GM23338 (cell line): ENCODE results near the gene SEMA3C. TPM values are rescaled to one million over a fixed set of nuclear protein-coding genes. Genes with fewer than 3 reads are reported as not detected.

Experiments
- ATAC-seq: fragments of 200-7000 bp; cut with Tn5 transposase; 3 replicates; pipeline ENCODE4 v1.9.1; 2020
- DNase-seq: peaks from one replicate; pipeline ENCODE4 v3.0.0-alpha.2; 2015; ENCODE audit warnings: low spot score
- H2AFZ ChIP-seq: fragments of 200-600 bp; sonication (generic); 2 replicates; pipeline ENCODE4 v1.8.0; 2016; ENCODE audit warnings: antibody characterized with exemption, mild to moderate bottlenecking, moderate library complexity
- H3F3A ChIP-seq: fragments of 200-600 bp; sonication (generic); replicated peaks from 2 replicates; pipeline ENCODE4 v1.8.0; 2017; ENCODE audit warnings: antibody characterized with exemption, mixed run types, low read depth
- H3K27ac ChIP-seq: fragments of 200-600 bp; sonication (generic); 2 replicates; pipeline ENCODE4 v1.6.1; 2016; ENCODE audit warnings: low read depth
- H3K27me3 ChIP-seq: fragments of 200-600 bp; sonication (generic); 2 replicates; pipeline ENCODE4 v1.8.0; 2016; ENCODE audit warnings: mild to moderate bottlenecking, mixed run types, moderate library complexity; ENCODE audit not compliant: insufficient read depth
- H3K36me3 ChIP-seq: fragments of 200-600 bp; sonication (generic); 2 replicates; pipeline ENCODE4 v1.8.0; 2016; ENCODE audit warnings: mild to moderate bottlenecking; ENCODE audit not compliant: insufficient read depth
- H3K4me1 ChIP-seq: fragments of 200-600 bp; sonication (generic); 2 replicates; pipeline ENCODE4 v1.8.0; 2016; ENCODE audit warnings: mild to moderate bottlenecking, moderate library complexity; ENCODE audit not compliant: insufficient read depth
- H3K4me2 ChIP-seq: fragments of 200-600 bp; sonication (generic); 2 replicates; pipeline ENCODE4 v1.7.1; 2017; ENCODE audit warnings: mixed run types
- H3K4me3 ChIP-seq: fragments of 200-600 bp; sonication (generic); 2 replicates; pipeline ENCODE4 v1.6.1; 2016; ENCODE audit warnings: mixed run types
- H3K79me2 ChIP-seq: fragments of 200-600 bp; sonication (generic); replicated peaks from 2 replicates; pipeline ENCODE4 v1.8.0; 2017; ENCODE audit warnings: mild to moderate bottlenecking; ENCODE audit not compliant: insufficient read depth
- H3K9me2 ChIP-seq: fragments of 200-600 bp; sonication (generic); 2 replicates; pipeline ENCODE4 v1.8.0; 2017; ENCODE audit not compliant: insufficient read depth
- H4K20me1 ChIP-seq: fragments of 200-600 bp; sonication (generic); replicated peaks from 2 replicates; pipeline ENCODE4 v1.8.0; 2017; ENCODE audit warnings: mild to moderate bottlenecking; ENCODE audit not compliant: insufficient read depth
- H3K27ac Mint-ChIP-seq: 2 replicates; pipeline ENCODE4 v1.8.0; 2020; ENCODE audit warnings: inconsistent platforms, mild to moderate bottlenecking, moderate library complexity, mixed read lengths
- H3K27me3 Mint-ChIP-seq: 3 replicates; pipeline ENCODE4 v1.8.0; 2022; ENCODE audit warnings: low read depth, mild to moderate bottlenecking, moderate library complexity, mixed read lengths, inconsistent platforms; ENCODE audit not compliant: insufficient read depth, poor library complexity
- H3K36me3 Mint-ChIP-seq: 3 replicates; pipeline ENCODE4 v1.8.0; 2021; ENCODE audit warnings: low read depth, mild to moderate bottlenecking, inconsistent platforms, moderate library complexity, mixed read lengths
- H3K4me1 Mint-ChIP-seq: 3 replicates; pipeline ENCODE4 v1.8.0; 2020; ENCODE audit warnings: mild to moderate bottlenecking, inconsistent platforms, mixed read lengths
- H3K4me3 Mint-ChIP-seq: 3 replicates; pipeline ENCODE4 v1.8.0; 2021; ENCODE audit warnings: moderate library complexity, mild to moderate bottlenecking, inconsistent platforms, mixed read lengths
- H3K9me3 Mint-ChIP-seq: 3 replicates; pipeline ENCODE4 v1.8.0; 2020; ENCODE audit warnings: moderate library complexity, mild to moderate bottlenecking, inconsistent platforms, mixed read lengths
- CREB1 ChIP-seq: fragments of 250-450 bp; sonication (Bioruptor Pico); IDR thresholded peaks from 2 replicates; pipeline ENCODE4 v1.5.0; 2020; ENCODE audit warnings: low read depth, mild to moderate bottlenecking, moderate library complexity
- EZH2 ChIP-seq: fragments of 200-600 bp; sonication (generic); IDR thresholded peaks from one replicate; pipeline ENCODE4 v1.8.0; 2017; ENCODE audit warnings: antibody characterized with exemption, mild to moderate bottlenecking, low read depth; ENCODE audit not compliant: unreplicated experiment
- EZH2phosphoT487 ChIP-seq: fragments of 200-600 bp; sonication (generic); IDR thresholded peaks from one replicate; pipeline ENCODE4 v1.8.1; 2018; ENCODE audit warnings: antibody characterized with exemption; ENCODE audit not compliant: unreplicated experiment
- JUNB ChIP-seq: IDR thresholded peaks from one replicate; pipeline ENCODE4 v1.6.1; 2016; ENCODE audit warnings: antibody characterized with exemption; ENCODE audit not compliant: unreplicated experiment
- NANOG ChIP-seq: IDR thresholded peaks from 2 replicates; pipeline ENCODE4 v1.6.1; 2016; ENCODE audit warnings: antibody characterized with exemption, borderline replicate concordance
- POLR2AphosphoS5 ChIP-seq: IDR thresholded peaks from 2 replicates; pipeline ENCODE4 v1.6.1; 2016; ENCODE audit warnings: antibody characterized with exemption, low read depth
- STAT1 ChIP-seq: IDR thresholded peaks from one replicate; pipeline ENCODE4 v1.6.1; 2016; ENCODE audit warnings: antibody characterized with exemption; ENCODE audit not compliant: unreplicated experiment
- ZNF114 ChIP-seq: fragments of 250-450 bp; sonication (Bioruptor Pico); IDR thresholded peaks from 2 replicates; pipeline ENCODE4 v1.5.0; 2020; ENCODE audit warnings: mild to moderate bottlenecking, moderate library complexity
- ZNF331 ChIP-seq: fragments of 250-450 bp; sonication (Bioruptor Pico); IDR thresholded peaks from 2 replicates; pipeline ENCODE4 v1.5.0; 2020; ENCODE audit warnings: low read depth, mild to moderate bottlenecking, moderate library complexity
- polyA plus RNA-seq: library from polyadenylated mRNA; unstranded; fragments of >200 nt; fragmentation: Nextera tagmentation; extraction: Ambion mirVana; gene quantifications from 2 replicates; pipeline ENCODE4 v1.2.1, GENCODE V29; 2016
- total RNA-seq: library from RNA; depleted of rRNA; stranded (reverse); fragments of >200 nt; shearing (Covaris generic); gene quantifications from 2 replicates; pipeline ENCODE4 v1.2.3, GENCODE V29; 2014
- TF ChIP-seq, protein P1 (sequence below): IDR thresholded peaks from 2 replicates; pipeline ENCODE4 v1.6.1; 2016; ENCODE audit warnings: antibody characterized with exemption
- TF ChIP-seq, protein P2 (sequence below), 2 experiments: fragments of 200-600 bp in 1 of 2; sonication (generic) in 1 of 2; conservative IDR thresholded peaks; 2 replicates each; pipeline versions ENCODE4 v1.5.1 to v1.6.1; 2016 to 2017; ENCODE audit warnings: antibody characterized with exemption in 2 of 2, low read depth in 2 of 2, mild to moderate bottlenecking in 2 of 2, moderate library complexity in 1 of 2
- TF ChIP-seq, protein P3 (sequence below): IDR thresholded peaks from one replicate; pipeline ENCODE4 v1.6.1; 2018; ENCODE audit warnings: antibody characterized with exemption; ENCODE audit not compliant: unreplicated experiment
- TF ChIP-seq, protein P4 (sequence below): fragments of 250-450 bp; sonication (Bioruptor Pico); IDR thresholded peaks from 2 replicates; pipeline ENCODE4 v1.5.0; 2020; ENCODE audit warnings: mild to moderate bottlenecking, moderate library complexity

The SEMA3C gene
- total and polyA plus RNA-seq, 2 experiments from 2014 or later: 1.0 to 3.5 TPM

DNA sequence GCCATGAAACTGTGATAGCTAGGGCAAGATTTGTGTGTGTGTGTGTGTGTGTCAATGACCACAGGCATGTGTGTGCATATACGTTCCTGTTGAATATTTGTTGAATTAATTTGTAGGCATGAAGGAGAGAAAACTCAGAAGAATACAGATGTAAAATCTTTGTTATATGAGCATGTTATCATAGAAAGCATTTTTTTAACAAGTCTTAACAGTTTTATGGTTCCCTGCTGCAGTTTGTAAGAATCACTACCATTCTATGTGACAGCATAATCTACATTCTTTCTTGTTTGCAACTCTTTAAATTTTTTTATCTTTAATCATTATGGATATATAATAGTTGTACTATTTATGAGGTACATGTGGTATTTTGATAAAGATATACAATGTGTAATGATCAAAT, 150.1 kb downstream of the SEMA3C start:
- ATAC-seq (no peak), DNase-seq (no peak)
- Histone ChIP-seq H3K9me2 (no peaks in the 10 kb centered on the region), H3F3A (no peaks in the 10 kb centered on the region), H3K27ac (no peak overlapping the region), H3K27me3 (no peaks in the 10 kb centered on the region), H3K79me2 (no peaks in the 10 kb centered on the region), H2AFZ (no peak overlapping the region), H3K4me1 (peaks cover 14% of the 10 kb centered on the region), H3K4me2 (no peak overlapping the region), H4K20me1 (no peaks in the 10 kb centered on the region), H3K36me3 (no peaks in the 10 kb centered on the region), H3K4me3 (no peak overlapping the region)
- Mint-ChIP-seq H3K27ac (no peak overlapping the region), H3K4me1 (peaks cover 39% of the 10 kb centered on the region), H3K4me3 (no peak overlapping the region), H3K9me3 (no peaks in the 10 kb centered on the region; the same call in 2 of the 3 replicates), H3K36me3 (no peaks in the 10 kb centered on the region), H3K27me3 (peaks cover 23% of the 10 kb centered on the region)
- TF ChIP-seq EZH2phosphoT487 (no peak), ZNF114 (CRISPR knock-in tag) (no peak), NANOG (no peak), EZH2 (no peak), POLR2AphosphoS5 (no peak), JUNB (no peak), STAT1 (no peak), CREB1 (no peak), ZNF331 (CRISPR knock-in tag) (no peak)
- TF ChIP-seq, protein P1, sequence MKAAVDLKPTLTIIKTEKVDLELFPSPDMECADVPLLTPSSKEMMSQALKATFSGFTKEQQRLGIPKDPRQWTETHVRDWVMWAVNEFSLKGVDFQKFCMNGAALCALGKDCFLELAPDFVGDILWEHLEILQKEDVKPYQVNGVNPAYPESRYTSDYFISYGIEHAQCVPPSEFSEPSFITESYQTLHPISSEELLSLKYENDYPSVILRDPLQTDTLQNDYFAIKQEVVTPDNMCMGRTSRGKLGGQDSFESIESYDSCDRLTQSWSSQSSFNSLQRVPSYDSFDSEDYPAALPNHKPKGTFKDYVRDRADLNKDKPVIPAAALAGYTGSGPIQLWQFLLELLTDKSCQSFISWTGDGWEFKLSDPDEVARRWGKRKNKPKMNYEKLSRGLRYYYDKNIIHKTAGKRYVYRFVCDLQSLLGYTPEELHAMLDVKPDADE: no peak
- TF ChIP-seq, protein P2, sequence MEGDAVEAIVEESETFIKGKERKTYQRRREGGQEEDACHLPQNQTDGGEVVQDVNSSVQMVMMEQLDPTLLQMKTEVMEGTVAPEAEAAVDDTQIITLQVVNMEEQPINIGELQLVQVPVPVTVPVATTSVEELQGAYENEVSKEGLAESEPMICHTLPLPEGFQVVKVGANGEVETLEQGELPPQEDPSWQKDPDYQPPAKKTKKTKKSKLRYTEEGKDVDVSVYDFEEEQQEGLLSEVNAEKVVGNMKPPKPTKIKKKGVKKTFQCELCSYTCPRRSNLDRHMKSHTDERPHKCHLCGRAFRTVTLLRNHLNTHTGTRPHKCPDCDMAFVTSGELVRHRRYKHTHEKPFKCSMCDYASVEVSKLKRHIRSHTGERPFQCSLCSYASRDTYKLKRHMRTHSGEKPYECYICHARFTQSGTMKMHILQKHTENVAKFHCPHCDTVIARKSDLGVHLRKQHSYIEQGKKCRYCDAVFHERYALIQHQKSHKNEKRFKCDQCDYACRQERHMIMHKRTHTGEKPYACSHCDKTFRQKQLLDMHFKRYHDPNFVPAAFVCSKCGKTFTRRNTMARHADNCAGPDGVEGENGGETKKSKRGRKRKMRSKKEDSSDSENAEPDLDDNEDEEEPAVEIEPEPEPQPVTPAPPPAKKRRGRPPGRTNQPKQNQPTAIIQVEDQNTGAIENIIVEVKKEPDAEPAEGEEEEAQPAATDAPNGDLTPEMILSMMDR (conservative IDR thresholded peaks at IDR 0.05; ENCODE audit: low read depth in 2 of 2): no peak
- TF ChIP-seq, protein P3, sequence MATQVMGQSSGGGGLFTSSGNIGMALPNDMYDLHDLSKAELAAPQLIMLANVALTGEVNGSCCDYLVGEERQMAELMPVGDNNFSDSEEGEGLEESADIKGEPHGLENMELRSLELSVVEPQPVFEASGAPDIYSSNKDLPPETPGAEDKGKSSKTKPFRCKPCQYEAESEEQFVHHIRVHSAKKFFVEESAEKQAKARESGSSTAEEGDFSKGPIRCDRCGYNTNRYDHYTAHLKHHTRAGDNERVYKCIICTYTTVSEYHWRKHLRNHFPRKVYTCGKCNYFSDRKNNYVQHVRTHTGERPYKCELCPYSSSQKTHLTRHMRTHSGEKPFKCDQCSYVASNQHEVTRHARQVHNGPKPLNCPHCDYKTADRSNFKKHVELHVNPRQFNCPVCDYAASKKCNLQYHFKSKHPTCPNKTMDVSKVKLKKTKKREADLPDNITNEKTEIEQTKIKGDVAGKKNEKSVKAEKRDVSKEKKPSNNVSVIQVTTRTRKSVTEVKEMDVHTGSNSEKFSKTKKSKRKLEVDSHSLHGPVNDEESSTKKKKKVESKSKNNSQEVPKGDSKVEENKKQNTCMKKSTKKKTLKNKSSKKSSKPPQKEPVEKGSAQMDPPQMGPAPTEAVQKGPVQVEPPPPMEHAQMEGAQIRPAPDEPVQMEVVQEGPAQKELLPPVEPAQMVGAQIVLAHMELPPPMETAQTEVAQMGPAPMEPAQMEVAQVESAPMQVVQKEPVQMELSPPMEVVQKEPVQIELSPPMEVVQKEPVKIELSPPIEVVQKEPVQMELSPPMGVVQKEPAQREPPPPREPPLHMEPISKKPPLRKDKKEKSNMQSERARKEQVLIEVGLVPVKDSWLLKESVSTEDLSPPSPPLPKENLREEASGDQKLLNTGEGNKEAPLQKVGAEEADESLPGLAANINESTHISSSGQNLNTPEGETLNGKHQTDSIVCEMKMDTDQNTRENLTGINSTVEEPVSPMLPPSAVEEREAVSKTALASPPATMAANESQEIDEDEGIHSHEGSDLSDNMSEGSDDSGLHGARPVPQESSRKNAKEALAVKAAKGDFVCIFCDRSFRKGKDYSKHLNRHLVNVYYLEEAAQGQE: no peak
- TF ChIP-seq, protein P4, sequence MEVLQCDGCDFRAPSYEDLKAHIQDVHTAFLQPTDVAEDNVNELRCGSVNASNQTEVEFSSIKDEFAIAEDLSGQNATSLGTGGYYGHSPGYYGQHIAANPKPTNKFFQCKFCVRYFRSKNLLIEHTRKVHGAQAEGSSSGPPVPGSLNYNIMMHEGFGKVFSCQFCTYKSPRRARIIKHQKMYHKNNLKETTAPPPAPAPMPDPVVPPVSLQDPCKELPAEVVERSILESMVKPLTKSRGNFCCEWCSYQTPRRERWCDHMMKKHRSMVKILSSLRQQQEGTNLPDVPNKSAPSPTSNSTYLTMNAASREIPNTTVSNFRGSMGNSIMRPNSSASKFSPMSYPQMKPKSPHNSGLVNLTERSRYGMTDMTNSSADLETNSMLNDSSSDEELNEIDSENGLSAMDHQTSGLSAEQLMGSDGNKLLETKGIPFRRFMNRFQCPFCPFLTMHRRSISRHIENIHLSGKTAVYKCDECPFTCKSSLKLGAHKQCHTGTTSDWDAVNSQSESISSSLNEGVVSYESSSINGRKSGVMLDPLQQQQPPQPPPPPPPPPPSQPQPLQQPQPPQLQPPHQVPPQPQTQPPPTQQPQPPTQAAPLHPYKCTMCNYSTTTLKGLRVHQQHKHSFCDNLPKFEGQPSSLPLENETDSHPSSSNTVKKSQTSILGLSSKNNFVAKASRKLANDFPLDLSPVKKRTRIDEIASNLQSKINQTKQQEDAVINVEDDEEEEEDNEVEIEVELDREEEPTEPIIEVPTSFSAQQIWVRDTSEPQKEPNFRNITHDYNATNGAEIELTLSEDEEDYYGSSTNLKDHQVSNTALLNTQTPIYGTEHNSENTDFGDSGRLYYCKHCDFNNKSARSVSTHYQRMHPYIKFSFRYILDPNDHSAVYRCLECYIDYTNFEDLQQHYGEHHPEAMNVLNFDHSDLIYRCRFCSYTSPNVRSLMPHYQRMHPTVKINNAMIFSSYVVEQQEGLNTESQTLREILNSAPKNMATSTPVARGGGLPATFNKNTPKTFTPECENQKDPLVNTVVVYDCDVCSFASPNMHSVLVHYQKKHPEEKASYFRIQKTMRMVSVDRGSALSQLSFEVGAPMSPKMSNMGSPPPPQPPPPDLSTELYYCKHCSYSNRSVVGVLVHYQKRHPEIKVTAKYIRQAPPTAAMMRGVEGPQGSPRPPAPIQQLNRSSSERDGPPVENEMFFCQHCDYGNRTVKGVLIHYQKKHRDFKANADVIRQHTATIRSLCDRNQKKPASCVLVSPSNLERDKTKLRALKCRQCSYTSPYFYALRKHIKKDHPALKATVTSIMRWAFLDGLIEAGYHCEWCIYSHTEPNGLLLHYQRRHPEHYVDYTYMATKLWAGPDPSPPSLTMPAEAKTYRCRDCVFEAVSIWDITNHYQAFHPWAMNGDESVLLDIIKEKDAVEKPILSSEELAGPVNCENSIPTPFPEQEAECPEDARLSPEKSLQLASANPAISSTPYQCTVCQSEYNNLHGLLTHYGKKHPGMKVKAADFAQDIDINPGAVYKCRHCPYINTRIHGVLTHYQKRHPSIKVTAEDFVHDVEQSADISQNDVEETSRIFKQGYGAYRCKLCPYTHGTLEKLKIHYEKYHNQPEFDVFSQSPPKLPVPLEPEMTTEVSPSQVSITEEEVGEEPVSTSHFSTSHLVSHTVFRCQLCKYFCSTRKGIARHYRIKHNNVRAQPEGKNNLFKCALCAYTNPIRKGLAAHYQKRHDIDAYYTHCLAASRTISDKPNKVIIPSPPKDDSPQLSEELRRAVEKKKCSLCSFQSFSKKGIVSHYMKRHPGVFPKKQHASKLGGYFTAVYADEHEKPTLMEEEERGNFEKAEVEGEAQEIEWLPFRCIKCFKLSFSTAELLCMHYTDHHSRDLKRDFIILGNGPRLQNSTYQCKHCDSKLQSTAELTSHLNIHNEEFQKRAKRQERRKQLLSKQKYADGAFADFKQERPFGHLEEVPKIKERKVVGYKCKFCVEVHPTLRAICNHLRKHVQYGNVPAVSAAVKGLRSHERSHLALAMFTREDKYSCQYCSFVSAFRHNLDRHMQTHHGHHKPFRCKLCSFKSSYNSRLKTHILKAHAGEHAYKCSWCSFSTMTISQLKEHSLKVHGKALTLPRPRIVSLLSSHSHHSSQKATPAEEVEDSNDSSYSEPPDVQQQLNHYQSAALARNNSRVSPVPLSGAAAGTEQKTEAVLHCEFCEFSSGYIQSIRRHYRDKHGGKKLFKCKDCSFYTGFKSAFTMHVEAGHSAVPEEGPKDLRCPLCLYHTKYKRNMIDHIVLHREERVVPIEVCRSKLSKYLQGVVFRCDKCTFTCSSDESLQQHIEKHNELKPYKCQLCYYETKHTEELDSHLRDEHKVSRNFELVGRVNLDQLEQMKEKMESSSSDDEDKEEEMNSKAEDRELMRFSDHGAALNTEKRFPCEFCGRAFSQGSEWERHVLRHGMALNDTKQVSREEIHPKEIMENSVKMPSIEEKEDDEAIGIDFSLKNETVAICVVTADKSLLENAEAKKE: no peak
